Osteoblast (primary cell): ENCODE results near the gene CD2BP2. TPM values are rescaled to one million over a fixed set of nuclear protein-coding genes. Genes with fewer than 3 reads are reported as not detected.
"Not testable (repeated sequence)": the region's sequence is repeated elsewhere in the genome, so short reads cannot be mapped to it uniquely, and the experiment has no call there.

Source experiments
- DNase-seq: peaks from one replicate; pipeline ENCODE4 v3.0.0; 2011; ENCODE audit warnings: low spot score, mixed read lengths; ENCODE audit not compliant: insufficient read length; ENCODE audit errors: missing footprints
- H2AFZ ChIP-seq: 2 replicates; pipeline ENCODE4 v1.6.0; 2011; ENCODE audit warnings: mild to moderate bottlenecking, low read length
- H3K27ac ChIP-seq: 2 replicates; pipeline ENCODE4 v1.5.1; 2011; ENCODE audit warnings: mild to moderate bottlenecking, low read depth, low read length, moderate library complexity
- H3K27me3 ChIP-seq: 2 replicates; pipeline ENCODE4 v1.6.0; 2012; ENCODE audit warnings: mild to moderate bottlenecking, control low read depth, inconsistent platforms, low read length, moderate library complexity; ENCODE audit not compliant: insufficient read depth
- H3K36me3 ChIP-seq: 2 replicates; pipeline ENCODE4 v1.5.1; 2011; ENCODE audit warnings: mild to moderate bottlenecking, low read length, control low read depth, moderate library complexity; ENCODE audit not compliant: insufficient read depth
- H3K4me1 ChIP-seq: 2 replicates; pipeline ENCODE4 v1.5.1; 2011; ENCODE audit warnings: mild to moderate bottlenecking, low read length, control low read depth, moderate library complexity; ENCODE audit not compliant: insufficient read depth
- H3K4me2 ChIP-seq: 2 replicates; pipeline ENCODE4 v1.6.0; 2011; ENCODE audit warnings: mild to moderate bottlenecking, low read length; ENCODE audit not compliant: insufficient read depth
- H3K4me3 ChIP-seq: fragments of 200-600 bp; sonication (generic); 3 replicates; pipeline ENCODE4 v1.5.1; 2012; ENCODE audit warnings: mild to moderate bottlenecking, low read length, inconsistent platforms; ENCODE audit not compliant: insufficient read depth
- H3K79me2 ChIP-seq: 2 replicates; pipeline ENCODE4 v1.6.0; 2012; ENCODE audit warnings: mild to moderate bottlenecking, low read length, control low read depth, inconsistent platforms; ENCODE audit not compliant: insufficient read depth
- H3K9me3 ChIP-seq: 2 replicates; pipeline ENCODE4 v1.5.1; 2011; ENCODE audit warnings: low read depth, low read length, control low read depth
- H4K20me1 ChIP-seq: 2 replicates; pipeline ENCODE4 v1.6.0; 2012; ENCODE audit warnings: mild to moderate bottlenecking, low read length, control low read depth; ENCODE audit not compliant: insufficient read depth
- total RNA-seq: library from RNA; depleted of rRNA; stranded (reverse); fragments of >200 nt; gene quantifications from 2 replicates; pipeline ENCODE4 v1.2.3, GENCODE V29; 2012
- TF ChIP-seq, protein P1 (sequence below): IDR thresholded peaks from 2 replicates; pipeline ENCODE4 v1.5.1; 2011; ENCODE audit warnings: mild to moderate bottlenecking, low read depth, low read length, moderate library complexity; ENCODE audit errors: extremely low read depth

CD2BP2 gene
- total RNA-seq, 1 donor: 32.9 TPM

DNA sequence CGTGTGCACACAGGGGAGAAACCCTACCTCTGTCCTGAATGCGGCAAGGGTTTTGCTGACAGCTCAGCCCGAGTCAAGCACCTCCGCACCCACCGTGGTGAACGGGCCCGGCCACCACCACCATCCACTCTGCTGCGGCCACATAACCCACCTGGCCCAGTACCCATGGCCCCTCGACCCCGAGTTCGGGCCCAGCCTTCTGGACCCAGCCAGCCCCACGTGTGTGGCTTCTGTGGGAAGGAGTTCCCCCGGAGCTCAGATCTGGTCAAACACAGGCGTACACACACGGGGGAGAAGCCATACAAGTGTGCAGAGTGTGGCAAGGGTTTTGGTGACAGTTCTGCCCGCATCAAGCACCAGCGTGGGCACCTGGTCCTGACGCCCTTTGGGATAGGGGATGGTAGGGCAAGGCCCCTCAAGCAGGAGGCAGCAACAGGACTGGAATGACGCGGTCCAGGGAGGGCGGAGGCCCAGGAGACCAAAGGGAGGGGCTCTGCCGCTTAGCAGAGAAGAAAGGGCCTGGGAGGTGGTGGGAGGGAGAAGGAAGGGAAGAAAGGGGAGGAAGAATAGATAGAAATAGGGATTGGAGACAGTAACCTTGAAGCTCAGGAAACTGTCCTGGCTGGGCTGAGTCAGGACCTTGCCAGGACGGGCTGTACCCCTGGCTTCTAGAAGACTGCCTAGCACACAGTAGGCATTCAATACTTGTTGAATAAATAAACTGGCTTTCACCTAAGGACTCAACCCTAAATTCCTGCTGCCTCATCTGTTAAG is 43.7 kb upstream of the CD2BP2 start:
- Histone ChIP-seq H2AFZ (no peak overlapping the region), H3K9me3 (no peaks in the 10 kb centered on the region), H4K20me1 (no peaks in the 10 kb centered on the region), H3K4me1 (peaks cover 24% of the 10 kb centered on the region), H3K4me2 (no peak overlapping the region), H3K79me2 (peaks cover 17% of the 10 kb centered on the region), H3K27ac (no peak overlapping the region), H3K4me3 (no peak overlapping the region), H3K27me3 (no peaks in the 10 kb centered on the region), H3K36me3 (peaks cover 4% of the 10 kb centered on the region)
- peak; percentile 45 for DNase-seq
- TF ChIP-seq, protein P1, sequence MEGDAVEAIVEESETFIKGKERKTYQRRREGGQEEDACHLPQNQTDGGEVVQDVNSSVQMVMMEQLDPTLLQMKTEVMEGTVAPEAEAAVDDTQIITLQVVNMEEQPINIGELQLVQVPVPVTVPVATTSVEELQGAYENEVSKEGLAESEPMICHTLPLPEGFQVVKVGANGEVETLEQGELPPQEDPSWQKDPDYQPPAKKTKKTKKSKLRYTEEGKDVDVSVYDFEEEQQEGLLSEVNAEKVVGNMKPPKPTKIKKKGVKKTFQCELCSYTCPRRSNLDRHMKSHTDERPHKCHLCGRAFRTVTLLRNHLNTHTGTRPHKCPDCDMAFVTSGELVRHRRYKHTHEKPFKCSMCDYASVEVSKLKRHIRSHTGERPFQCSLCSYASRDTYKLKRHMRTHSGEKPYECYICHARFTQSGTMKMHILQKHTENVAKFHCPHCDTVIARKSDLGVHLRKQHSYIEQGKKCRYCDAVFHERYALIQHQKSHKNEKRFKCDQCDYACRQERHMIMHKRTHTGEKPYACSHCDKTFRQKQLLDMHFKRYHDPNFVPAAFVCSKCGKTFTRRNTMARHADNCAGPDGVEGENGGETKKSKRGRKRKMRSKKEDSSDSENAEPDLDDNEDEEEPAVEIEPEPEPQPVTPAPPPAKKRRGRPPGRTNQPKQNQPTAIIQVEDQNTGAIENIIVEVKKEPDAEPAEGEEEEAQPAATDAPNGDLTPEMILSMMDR: no peak

DNA sequence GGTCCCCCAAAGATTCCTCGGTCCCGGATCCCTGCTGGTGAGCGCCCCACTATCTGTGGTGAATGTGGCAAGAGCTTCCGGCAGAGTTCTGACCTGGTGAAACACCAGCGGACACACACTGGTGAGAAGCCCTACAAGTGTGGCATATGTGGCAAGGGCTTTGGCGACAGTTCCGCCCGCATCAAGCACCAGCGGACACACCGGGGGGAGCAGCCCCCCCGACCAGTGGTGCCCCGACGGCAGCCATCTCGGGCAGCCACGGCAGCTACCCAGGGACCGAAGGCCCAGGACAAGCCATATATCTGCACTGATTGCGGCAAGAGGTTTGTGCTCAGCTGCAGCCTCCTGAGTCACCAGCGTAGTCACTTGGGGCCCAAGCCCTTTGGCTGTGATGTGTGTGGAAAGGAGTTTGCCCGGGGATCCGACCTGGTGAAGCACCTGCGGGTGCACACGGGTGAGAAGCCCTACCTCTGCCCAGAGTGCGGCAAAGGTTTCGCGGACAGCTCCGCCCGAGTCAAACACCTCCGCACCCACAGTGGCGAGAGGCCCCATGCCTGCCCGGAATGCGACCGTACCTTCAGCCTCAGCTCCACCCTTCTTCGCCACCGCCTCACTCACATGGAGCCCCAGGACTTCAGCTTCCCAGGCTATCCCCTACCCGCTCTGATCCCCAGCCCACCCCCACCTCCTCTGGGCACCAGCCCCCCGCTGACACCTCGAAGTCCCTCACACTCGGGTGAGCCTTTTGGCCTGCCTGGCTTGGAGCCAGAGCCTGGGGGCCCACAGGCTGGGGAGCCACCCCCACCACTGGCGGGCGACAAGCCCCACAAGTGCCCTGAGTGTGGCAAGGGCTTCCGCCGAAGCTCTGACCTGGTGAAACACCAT is 42.9 kb upstream of the CD2BP2 start:
- H3K79me2 ChIP-seq: peaks cover 17% of the 10 kb centered on the region
- DNase-seq: peak; percentile 37
- no peak overlapping the region for H3K27ac ChIP-seq
- H4K20me1 ChIP-seq: no peaks in the 10 kb centered on the region
- H3K4me1 ChIP-seq: peaks cover 26% of the 10 kb centered on the region
- peaks cover 4% of the 10 kb centered on the region for H3K36me3 ChIP-seq
- no peaks in the 10 kb centered on the region for H3K27me3 ChIP-seq
- H3K4me3 ChIP-seq: no peak overlapping the region
- no peak overlapping the region for H3K4me2 ChIP-seq
- no peak overlapping the region for H2AFZ ChIP-seq
- H3K9me3 ChIP-seq: no peaks in the 10 kb centered on the region
- TF ChIP-seq, protein P1: no peak

DNA sequence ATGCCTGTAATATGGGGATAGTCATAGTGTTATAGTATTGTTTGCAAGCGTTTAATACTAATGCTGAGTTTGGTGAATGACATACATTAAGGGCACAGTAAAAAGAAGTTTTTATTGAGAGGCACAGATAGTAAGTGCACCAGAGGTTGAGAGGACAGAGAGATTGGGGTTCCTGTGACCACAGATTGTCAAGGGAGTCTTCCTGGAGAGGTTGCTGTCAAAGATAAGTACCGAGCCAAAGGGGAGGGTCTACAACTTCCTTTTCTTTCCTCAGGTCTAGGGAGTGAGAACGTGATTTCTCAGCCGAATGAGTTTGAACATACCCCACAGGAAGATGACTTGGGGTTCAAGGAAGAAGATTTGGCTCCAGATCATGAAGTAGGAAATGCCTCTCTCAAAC is 41.9 kb upstream of the CD2BP2 start:
- Histone ChIP-seq H3K9me3 (no peaks in the 10 kb centered on the region), H3K27ac (no peak overlapping the region), H3K27me3 (no peaks in the 10 kb centered on the region), H3K4me2 (no peak overlapping the region), H3K4me1 (peaks cover 26% of the 10 kb centered on the region), H4K20me1 (no peaks in the 10 kb centered on the region), H3K79me2 (peaks cover 17% of the 10 kb centered on the region), H2AFZ (no peak overlapping the region), H3K4me3 (no peak overlapping the region), H3K36me3 (peaks cover 4% of the 10 kb centered on the region)
- DNase-seq: no peak
- TF ChIP-seq, protein P1: no peak

DNA sequence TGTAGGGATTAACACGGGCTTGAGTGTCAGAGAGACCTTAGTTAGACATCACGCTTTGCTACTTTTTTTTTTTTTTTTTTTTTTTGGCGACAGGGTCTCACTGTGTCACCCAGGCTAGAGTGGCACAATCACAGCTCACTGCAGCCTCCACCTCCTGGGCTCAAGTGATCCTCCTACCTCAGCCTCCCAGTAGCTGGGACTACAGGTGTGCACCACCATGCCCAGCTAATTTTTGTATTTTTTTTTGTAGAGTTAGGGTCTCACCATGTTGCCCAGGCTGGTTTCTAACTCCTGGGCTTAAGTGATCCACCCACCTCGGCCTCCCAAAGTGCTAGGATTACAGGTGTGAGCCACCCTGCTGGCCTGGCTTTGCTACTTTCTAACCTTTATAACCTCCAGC is 41.5 kb upstream of the CD2BP2 start:
- H3K4me3 ChIP-seq, H4K20me1 ChIP-seq, H3K4me2 ChIP-seq, H3K27me3 ChIP-seq, H2AFZ ChIP-seq, DNase-seq, H3K9me3 ChIP-seq, H3K36me3 ChIP-seq, H3K27ac ChIP-seq: not testable (repeated sequence)
- peaks cover 17% of the 10 kb centered on the region for H3K79me2 ChIP-seq
- H3K4me1 ChIP-seq: peaks cover 26% of the 10 kb centered on the region
